A673 (cell line): ENCODE data around the gene AOX1. TPM values are rescaled to one million over a fixed set of nuclear protein-coding genes. Genes with fewer than 3 reads are reported as not detected.

ENCODE experiments used
- BruUV-seq: library from RNA; stranded (reverse); fragments of 400-500 nt; replicated peaks from 2 replicates; lab custom pipeline; 2021; lab: Mats Ljungman, UMichigan
- CTCF ChIA-PET: fragments of 300-600 bp; sonication (Branson Sonifier 250); formaldehyde crosslinking; loops from one replicate; lab custom pipeline; 2022; ENCODE audit warnings: antibody characterized with exemption; lab: Charles Lee
- POLR2A ChIA-PET: fragments of 300-600 bp; sonication (Branson Sonifier 250); formaldehyde crosslinking; loops from one replicate; lab custom pipeline; 2022; ENCODE audit warnings: antibody characterized with exemption; ENCODE audit not compliant: low non-redundant PET; lab: Charles Lee
- DNase-seq: peaks from one replicate; pipeline ENCODE4 v3.0.0-alpha.2; 2015; ENCODE audit warnings: low spot score
- H3K27ac ChIP-seq: fragments of 200-600 bp; sonication (generic); 2 replicates; pipeline ENCODE4 v1.5.1; 2016; ENCODE audit warnings: mixed run types, low read depth, mild to moderate bottlenecking, mixed read lengths, antibody characterized with exemption, low read length; ENCODE audit not compliant: poor library complexity, severe bottlenecking
- H3K27me3 ChIP-seq: fragments of 200-600 bp; sonication (generic); replicated peaks from 2 replicates; pipeline ENCODE4 v1.6.1; 2017; ENCODE audit warnings: mixed run types, low read depth, mild to moderate bottlenecking, mixed read lengths, antibody characterized with exemption, low read length; ENCODE audit not compliant: insufficient read depth, poor library complexity
- H3K36me3 ChIP-seq: fragments of 200-600 bp; sonication (generic); 2 replicates; pipeline ENCODE4 v1.6.1; 2016; ENCODE audit warnings: mixed run types, mild to moderate bottlenecking, mixed read lengths, antibody characterized with exemption, low read length; ENCODE audit not compliant: insufficient read depth, poor library complexity, severe bottlenecking
- H3K4me1 ChIP-seq: fragments of 200-600 bp; sonication (generic); 2 replicates; pipeline ENCODE4 v1.6.1; 2017; ENCODE audit warnings: mixed run types, mild to moderate bottlenecking, mixed read lengths, antibody characterized with exemption, low read length; ENCODE audit not compliant: insufficient read depth, poor library complexity, severe bottlenecking
- H3K4me3 ChIP-seq: fragments of 200-600 bp; sonication (generic); 2 replicates; pipeline ENCODE4 v1.5.1; 2016; ENCODE audit warnings: low read depth, mixed run types, mild to moderate bottlenecking, mixed read lengths, low read length; ENCODE audit not compliant: poor library complexity, severe bottlenecking
- H3K9me3 ChIP-seq: fragments of 200-600 bp; sonication (generic); 2 replicates; pipeline ENCODE4 v1.6.1; 2016; ENCODE audit warnings: mixed run types, low read depth, mild to moderate bottlenecking, mixed read lengths, antibody characterized with exemption, low read length; ENCODE audit not compliant: poor library complexity, severe bottlenecking
- EZH2 ChIP-seq: fragments of 200-600 bp; sonication (generic); IDR thresholded peaks from 2 replicates; pipeline ENCODE4 v1.6.1; 2017; ENCODE audit warnings: borderline replicate concordance, low read depth, mild to moderate bottlenecking, mixed read lengths, antibody characterized with exemption, low read length; ENCODE audit not compliant: poor library complexity, severe bottlenecking
- intact Hi-C: fragments of 100-400 bp; cut with micrococcal nuclease; formaldehyde crosslinking; loops from one replicate; pipeline ENCODE4 v1.10.0; 2022; ENCODE audit not compliant: unreplicated experiment
- total RNA-seq: library from RNA; stranded (reverse); gene quantifications from 2 replicates; pipeline ENCODE4 v1.2.3, GENCODE V29; 2021
- TF ChIP-seq, protein P1 (sequence below): fragments of 300-800, 200-600 bp; sonication (generic); conservative IDR thresholded peaks from 2 replicates; pipeline ENCODE4 v1.5.1; 2017; ENCODE audit warnings: low read depth, mild to moderate bottlenecking, antibody characterized with exemption, low read length, moderate library complexity, mixed read lengths

AOX1 gene
- total RNA-seq, 1 experiment from 2014 or later = 3.1 TPM

DNA sequence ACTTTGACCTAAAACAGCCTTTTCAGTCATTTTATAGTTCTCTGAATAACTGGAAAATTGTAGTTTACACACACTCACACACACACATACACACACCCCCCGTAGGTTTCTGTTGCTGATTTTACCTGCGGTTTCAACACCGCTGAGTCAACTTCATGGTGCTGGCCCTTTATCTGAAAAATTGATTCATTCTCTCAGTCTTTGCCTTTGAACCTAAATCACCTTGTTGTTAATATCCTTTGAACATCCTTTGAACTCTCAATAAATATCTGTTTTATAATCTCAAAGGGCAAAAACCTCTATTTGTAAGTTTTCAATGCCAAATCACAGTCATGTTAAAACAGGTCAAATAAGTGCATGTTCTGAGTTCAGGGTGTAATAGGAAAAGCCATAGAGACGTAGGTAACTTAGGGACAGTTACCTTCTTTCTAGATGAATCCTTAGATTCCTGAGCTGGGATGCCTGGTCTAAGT, 116.9 kb downstream of the AOX1 start:
- H3K27ac ChIP-seq = no peak overlapping the region
- no peaks in the 10 kb centered on the region for H3K9me3 ChIP-seq
- no peaks in the 10 kb centered on the region for H3K36me3 ChIP-seq
- ChIA-PET CTCF (interaction anchor here (0.8 to 1.4 kb wide), 4 partner anchors 33 to 729 kb away, joined by 4 to 10 read pairs (median 6); no protein-coding TSS in a partner anchor), POLR2A (no interaction called here)
- peaks cover 21% of the 10 kb centered on the region for H3K4me1 ChIP-seq
- TF ChIP-seq, protein P1, sequence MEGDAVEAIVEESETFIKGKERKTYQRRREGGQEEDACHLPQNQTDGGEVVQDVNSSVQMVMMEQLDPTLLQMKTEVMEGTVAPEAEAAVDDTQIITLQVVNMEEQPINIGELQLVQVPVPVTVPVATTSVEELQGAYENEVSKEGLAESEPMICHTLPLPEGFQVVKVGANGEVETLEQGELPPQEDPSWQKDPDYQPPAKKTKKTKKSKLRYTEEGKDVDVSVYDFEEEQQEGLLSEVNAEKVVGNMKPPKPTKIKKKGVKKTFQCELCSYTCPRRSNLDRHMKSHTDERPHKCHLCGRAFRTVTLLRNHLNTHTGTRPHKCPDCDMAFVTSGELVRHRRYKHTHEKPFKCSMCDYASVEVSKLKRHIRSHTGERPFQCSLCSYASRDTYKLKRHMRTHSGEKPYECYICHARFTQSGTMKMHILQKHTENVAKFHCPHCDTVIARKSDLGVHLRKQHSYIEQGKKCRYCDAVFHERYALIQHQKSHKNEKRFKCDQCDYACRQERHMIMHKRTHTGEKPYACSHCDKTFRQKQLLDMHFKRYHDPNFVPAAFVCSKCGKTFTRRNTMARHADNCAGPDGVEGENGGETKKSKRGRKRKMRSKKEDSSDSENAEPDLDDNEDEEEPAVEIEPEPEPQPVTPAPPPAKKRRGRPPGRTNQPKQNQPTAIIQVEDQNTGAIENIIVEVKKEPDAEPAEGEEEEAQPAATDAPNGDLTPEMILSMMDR = no peak
- TF ChIP-seq EZH2 = no peak
- no peak overlapping the region for H3K4me3 ChIP-seq
- no peaks in the 10 kb centered on the region for H3K27me3 ChIP-seq
- no peak for DNase-seq
- intact Hi-C loops = loop anchor here (1.0 to 5.0 kb wide), 3 partner anchors 85 to 724 kb away; no protein-coding TSS in a partner anchor
- no TSS peak for BruUV-seq

DNA sequence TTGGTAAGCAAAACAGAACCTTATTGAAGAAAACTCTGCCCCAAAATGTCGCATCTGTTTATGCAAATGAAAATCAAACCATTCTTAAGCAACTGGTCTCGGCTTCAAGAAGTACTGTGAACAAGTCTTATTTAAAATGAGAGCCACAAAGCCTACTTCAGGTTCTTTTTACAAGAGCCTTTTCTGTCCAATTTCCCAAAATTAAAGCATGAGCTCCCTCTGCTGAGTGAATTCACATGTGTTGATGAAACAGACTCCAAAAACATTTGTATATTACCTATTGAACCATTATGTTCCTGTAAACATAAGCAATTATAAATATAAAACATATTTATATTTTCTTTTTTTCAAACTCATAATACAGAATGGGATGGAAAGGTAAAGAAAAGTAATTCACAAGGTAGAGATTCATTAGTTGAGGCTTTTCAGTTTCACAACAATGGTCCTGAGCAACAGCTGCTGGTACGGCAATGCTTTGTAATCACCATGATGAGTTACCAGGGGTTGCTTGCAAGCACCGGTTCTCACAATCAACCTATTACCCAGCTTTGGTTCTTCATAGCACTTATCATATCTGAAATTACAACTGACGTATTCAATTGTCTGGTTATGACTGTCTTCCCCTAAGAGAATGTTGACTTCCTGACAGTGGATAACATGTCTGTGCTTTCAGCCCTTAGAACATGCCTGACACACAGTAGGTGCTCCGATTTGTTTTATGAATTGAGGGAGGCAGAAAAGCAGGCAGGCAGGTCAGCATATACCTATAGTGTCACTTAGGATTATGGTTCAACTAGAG, 117.5 kb downstream of the AOX1 start:
- no peak overlapping the region for H3K4me3 ChIP-seq
- POLR2A ChIA-PET = no interaction called here
- no peaks in the 10 kb centered on the region for H3K36me3 ChIP-seq
- BruUV-seq = no TSS peak
- CTCF ChIA-PET = interaction anchor here (0.6 to 1.4 kb wide), 5 partner anchors 32 to 730 kb away, joined by 4 to 10 read pairs (median 5); no protein-coding TSS in a partner anchor
- no peak overlapping the region for H3K27ac ChIP-seq
- H3K27me3 ChIP-seq = no peaks in the 10 kb centered on the region
- TF ChIP-seq, protein P1 = peak; percentile 63
- no peak for TF ChIP-seq EZH2
- peak; percentile 72 for DNase-seq
- H3K9me3 ChIP-seq = no peaks in the 10 kb centered on the region
- H3K4me1 ChIP-seq = peaks cover 21% of the 10 kb centered on the region
- intact Hi-C loops = loop anchor here (1.0 to 5.0 kb wide), 3 partner anchors 86 to 725 kb away; no protein-coding TSS in a partner anchor

DNA sequence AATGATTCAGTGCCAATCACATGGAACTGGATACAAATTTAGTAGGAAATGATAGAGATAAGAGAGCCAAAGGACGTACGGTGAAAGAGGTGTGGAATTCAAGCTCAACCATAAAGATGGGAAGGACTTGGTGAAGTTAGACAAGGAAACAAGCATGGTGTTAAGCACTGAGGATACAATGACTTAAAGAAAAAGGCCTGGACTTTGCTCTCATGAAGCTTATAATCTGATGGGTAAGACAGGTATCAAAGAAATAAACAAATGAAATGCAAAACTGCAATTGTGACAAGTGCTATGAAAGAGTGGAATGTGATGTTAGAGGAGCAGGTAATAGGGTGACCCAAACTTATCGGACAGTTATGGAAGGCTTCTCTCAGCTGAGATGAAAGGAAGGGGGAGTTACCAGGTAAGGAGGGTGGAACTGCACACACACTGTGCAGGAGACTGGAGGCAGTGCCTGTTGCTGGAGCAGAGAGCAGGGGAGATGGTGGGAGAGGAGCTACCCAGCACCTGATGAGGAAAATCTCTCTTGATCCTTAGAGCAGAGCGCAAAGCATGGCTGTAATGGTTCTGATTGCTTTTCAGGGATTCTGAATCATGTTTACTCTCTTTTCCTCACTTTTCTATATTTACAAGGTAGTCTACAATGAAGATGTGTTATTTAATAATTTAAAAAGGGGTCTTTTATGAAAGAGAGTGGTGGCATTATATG, 118.3 kb downstream of the AOX1 start:
- CTCF ChIA-PET = interaction anchor here (1.4 kb wide), 2 partner anchors 32 to 221 kb away, joined by 6 to 10 read pairs; no protein-coding TSS in a partner anchor
- TF ChIP-seq, protein P1 = no peak
- TF ChIP-seq EZH2 = no peak
- H3K27ac ChIP-seq = no peak overlapping the region
- H3K4me1 ChIP-seq = peaks cover 21% of the 10 kb centered on the region
- H3K4me3 ChIP-seq = no peak overlapping the region
- H3K27me3 ChIP-seq = no peaks in the 10 kb centered on the region
- no peaks in the 10 kb centered on the region for H3K9me3 ChIP-seq
- no peak for DNase-seq
- H3K36me3 ChIP-seq = no peaks in the 10 kb centered on the region
- POLR2A ChIA-PET = no interaction called here
- no TSS peak for BruUV-seq
- intact Hi-C loops = loop anchor here (1.0 to 5.0 kb wide), 3 partner anchors 87 to 725 kb away; no protein-coding TSS in a partner anchor
